GM23338 (cell line): Measurements from ENCODE around the gene C1QTNF1.

Source experiments
- CTCF ChIP-seq, 2 experiments: fragments of 200-600 bp in 1 of 2; sonication (generic) in 1 of 2; conservative IDR thresholded peaks; 2 replicates each; pipeline versions ENCODE4 v1.5.1 to v1.6.1; 2016 to 2017; ENCODE audit warnings: antibody characterized with exemption in 2 of 2, low read depth in 2 of 2, mild to moderate bottlenecking in 2 of 2, moderate library complexity in 1 of 2
- EZH2 ChIP-seq: fragments of 200-600 bp; sonication (generic); IDR thresholded peaks from one replicate; pipeline ENCODE4 v1.8.0; 2017; ENCODE audit warnings: antibody characterized with exemption, mild to moderate bottlenecking, low read depth; ENCODE audit not compliant: unreplicated experiment

- no peak for TF ChIP-seq CTCF (conservative IDR thresholded peaks at IDR 0.05; ENCODE audit: low read depth in 2 of 2)
- TF ChIP-seq EZH2 = no peak
Measured at GRCh38 chr17:79089720-79090442, 65.9 kb downstream of the C1QTNF1 start.
